ENCODE measurements around the gene CNDP1.
"Not testable (repeated sequence)": the region's sequence is repeated elsewhere in the genome, so short reads cannot be mapped to it uniquely, and the experiment has no call there.

CNDP1 gene

DNA sequence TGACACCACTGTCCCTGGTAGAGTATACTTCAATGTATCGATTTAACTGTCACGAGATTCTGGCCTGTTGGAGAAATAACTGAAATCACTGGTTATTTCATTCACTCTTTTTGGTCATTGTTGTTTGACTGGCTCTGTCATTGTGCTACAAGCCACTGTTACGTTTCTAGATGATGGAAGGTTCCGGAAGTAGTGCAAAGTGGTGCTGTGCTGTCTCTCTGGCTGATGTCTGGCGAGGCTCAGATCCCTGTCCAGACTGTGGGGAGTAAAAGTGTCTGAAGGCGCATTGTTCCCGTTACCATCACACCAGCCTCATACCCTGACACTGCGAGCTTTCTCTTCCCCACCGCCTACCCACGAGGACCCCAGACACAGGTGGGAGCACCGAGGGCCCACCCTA, 11.7 kb downstream of the CNDP1 start:
- DNase-seq (ENCODE audit: low spot score) = no peak

DNA sequence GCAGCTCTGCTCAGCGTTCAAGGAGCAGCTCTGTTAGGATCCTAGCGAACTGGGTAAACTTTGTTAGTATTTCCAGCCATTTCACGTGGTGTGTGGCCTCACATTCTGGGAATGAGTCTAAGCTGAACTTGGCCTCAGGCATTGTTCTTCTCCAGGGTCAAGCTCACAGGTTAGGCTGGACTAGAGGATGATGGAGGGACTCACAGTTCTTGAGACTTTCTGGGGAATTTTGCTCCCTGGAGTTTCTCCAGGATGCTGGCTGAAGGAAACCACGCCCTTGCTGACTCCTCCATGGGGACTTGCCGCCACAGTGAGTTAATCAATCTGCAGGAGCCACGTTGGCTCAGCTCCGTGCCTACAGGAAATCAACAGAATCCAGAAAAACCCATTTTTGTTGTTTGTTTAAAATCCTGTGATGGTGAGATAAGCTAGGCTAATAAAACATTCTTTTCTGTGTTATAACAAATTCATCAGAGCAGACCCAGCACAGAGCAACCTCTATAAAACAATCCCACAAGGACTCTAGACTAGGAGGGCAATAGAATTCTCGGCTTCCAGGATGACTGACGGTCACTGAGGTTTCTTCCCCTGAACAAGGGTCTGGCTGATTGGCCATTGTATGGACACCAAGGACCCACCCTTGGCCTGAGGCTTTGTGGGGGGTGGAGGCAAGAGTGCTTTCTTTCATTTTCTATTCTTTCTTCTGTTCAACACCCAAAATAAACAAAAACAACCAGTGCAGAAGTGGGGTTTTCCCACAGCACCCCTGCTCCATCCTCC, 12.6 kb downstream of the CNDP1 start:
- no peak for DNase-seq (ENCODE audit: low spot score)

DNA sequence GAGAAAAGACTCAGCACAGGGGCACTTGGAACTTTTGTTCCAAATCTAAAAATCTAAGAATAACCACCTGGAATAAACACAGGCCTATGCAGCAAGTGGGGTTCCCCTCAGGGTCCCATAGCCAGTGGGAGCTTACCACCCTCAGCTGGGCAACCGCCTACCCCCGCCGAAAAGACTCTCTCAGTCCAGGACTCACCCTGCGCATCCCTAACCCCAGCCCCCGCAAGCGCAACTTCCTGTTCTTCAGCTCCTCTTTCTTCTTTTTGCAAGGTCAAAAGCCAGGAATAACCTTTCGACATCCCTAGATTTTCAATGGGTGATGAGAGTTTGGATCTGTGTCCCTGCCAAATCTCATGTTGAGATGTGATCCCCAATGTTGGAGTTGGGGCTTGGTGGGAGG, 13.6 kb downstream of the CNDP1 start:
- DNase-seq (ENCODE audit: low spot score) = no peak

DNA sequence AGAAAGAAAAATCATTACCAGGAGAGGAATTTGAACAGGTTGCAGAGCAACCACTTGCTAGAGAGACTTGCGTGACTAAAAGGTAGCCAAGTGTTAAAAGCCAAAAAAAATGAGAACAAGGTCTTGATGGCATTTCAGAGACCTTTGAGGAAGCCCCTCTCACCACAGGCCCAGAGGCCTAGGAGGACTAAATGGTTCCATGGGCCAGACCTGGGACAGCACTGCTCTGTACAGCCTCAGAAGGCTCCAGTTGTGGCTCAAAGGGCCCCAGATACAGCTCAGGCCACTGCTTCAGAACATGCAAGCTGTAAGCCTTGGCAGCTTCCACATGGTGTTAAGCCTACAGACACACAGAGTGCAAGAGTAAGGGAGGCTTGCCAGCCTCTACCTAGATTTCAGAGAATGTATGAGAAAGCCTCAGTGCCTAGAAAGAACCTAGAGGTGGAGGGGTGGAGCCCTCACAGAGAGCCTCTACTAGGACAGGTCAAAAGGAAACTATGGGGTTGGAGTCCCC, 15.3 kb downstream of the CNDP1 start:
- DNase-seq (ENCODE audit: low spot score) = no peak

DNA sequence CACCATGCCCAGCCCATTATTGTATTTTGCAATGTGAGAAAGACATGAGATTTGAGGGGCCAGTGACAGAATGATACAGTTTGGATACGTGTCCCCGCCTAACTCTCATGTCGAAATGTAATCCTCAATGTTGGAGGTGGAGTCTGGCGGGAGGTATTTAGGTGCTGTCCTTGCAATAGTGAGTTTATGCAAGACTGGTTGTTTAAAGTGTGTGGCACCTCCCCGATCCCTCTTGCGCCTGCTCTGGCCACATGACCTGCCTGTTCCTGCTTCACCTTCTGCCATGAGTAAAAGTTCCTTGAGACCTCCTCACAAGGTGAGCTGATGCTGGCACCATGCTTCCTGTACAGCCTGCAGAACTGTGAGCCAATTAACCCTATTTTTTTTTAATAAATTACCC, 16.6 kb downstream of the CNDP1 start:
- DNase-seq (ENCODE audit: low spot score) = no peak

DNA sequence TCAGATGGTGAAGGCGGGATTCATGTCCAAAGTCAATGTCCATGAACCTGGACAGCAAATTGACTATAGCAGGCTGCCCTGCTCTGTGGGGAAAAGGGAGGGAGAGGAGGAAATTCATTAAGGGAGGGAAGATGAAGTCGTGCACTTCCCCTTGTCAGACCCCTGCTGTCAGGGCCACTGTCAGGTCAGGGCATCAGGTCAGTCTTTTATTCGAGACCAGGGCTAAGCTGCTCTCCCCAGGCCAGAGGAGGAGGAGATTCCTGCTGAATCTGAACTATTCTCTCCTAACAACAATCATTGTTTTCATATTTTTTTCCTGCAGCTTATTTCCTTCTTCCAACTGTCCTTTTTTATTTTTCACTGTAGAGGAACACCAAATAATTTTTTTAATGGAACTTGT, 17.2 kb downstream of the CNDP1 start:
- DNase-seq (ENCODE audit: low spot score) = no peak

DNA sequence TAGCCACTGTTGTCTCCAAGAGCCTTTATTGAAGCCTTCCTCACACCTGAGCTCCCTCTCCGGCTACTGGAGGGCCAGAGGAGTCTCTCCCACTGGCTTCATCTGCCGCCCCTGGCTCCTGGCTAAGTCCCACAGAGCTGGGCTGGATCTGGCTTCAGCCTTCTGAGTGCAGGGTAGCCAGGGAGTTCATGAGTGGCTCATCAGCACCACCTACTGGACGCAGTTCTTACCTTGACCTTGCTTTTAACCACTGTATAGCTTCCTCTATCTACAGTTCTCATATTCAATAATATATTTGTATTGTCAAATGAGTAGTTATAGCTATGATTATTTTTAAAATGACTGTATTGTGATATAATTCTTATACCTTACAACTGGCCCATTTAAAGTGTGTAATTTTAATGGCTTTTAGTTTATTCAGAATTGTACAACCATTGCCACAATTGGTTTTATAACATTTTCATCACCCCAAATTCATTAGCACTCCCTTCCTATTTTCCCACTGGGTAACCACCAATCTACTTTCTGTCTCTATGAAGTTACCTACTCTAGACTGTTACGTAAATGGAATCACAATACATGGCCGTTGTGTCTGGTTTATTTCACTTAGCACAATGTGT, 17.7 kb downstream of the CNDP1 start:
- peak; percentile 77 for DNase-seq (ENCODE audit: low spot score)

DNA sequence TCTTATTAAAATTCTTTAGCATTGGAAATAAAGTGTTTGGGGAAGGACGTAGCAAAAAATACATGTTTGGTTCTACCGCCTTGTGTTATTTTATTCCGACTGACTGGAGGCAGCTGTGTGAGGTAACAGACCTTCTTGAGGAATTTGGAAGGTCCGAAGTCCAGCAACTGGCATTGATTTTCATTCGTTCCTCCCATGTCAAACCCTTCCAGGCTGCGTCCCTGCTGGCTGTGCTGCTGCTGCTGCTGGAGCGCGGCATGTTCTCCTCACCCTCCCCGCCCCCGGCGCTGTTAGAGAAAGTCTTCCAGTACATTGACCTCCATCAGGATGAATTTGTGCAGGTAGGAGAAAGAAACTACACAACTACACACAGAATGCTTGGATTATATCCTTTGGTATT, 21.8 kb downstream of the CNDP1 start:
- DNase-seq (ENCODE audit: low spot score) = no peak

DNA sequence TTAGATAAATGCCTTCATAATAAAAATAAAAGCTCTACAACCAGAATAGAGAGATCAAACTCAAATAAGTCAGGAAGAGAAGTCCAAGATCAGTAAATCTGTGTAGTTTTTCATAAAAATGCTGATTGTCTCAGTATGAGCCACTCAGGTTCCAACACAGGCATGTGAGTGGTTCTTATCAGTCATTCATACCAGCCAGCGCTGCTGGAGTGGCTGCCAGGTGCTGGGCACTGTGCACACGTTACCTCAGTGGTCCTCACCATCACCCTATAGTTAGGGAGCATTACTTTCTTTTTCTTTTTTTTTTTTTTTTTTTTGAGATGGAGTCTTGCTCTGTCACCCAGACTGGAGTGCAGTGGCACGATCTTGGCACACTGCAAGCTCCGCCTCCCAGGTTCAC, 23.8 kb downstream of the CNDP1 start:
- DNase-seq (ENCODE audit: low spot score) = no peak

DNA sequence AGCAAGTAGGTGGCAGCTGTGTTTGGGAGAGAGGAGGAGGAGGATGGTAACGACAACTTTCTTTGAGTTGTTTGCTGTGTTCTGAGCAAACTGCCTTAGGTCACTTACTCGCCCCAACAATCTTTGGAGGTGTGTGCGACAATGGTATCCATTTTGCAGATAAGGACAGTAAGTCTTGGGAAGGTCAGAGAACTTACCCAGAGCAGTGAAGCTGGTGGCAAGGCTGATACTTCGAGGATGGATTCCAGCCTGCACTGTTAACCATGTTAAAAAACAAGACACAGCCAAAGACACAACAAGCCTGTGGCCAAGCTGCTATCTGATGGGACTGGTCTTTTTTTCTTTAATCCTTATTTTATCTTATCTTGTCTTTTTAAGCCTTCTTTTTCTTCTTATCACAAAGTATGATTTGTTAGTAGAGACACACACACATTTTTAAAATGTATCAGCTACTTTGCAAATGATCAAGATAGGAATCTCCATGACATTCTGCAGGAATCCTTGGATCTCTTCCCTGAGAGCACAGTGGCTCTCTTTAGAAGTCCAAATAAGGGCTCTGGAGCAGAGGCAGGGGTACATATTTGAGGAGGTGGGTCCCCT, 27.9 kb downstream of the CNDP1 start:
- DNase-seq (ENCODE audit: low spot score) = no peak

DNA sequence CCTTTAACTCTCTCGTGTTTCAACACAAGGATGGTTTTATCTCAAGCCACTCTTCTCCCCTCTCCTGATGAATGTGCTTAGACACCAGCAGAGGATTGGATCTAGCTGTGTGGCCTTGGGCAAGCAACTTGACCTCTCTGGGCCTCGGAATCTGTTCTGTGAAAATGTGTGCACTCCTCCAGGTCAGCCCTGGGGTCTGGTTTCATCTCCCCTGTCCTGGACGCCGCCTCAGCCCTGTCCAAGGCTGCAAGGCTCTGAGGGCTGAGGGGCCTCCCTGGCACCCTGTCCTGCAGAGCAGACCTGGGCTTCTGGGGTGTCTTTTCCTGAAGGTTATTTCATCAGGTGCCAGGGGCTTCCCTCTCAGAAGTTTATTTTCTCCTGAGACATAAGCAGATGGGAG, 28.5 kb downstream of the CNDP1 start:
- DNase-seq (ENCODE audit: low spot score) = no peak

DNA sequence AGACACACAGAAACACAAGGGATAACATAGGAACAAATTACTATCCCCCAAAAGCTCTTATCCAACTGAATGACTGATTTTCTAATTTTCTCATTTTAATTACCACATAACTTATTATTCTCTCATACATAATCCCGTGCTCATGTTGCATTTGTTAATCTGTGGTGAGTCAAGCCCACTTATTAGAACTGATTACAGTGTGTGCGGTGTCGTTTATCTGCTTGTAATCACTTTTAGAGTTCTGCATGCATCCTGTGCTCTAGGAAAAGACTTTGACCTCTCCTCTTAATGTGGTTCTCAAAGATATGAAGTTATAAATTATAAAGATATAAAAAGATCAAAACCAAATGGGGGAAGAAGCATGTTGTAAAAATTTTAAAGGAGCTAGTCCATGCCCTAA, 29.7 kb downstream of the CNDP1 start:
- DNase-seq (ENCODE audit: low spot score) = no peak

DNA sequence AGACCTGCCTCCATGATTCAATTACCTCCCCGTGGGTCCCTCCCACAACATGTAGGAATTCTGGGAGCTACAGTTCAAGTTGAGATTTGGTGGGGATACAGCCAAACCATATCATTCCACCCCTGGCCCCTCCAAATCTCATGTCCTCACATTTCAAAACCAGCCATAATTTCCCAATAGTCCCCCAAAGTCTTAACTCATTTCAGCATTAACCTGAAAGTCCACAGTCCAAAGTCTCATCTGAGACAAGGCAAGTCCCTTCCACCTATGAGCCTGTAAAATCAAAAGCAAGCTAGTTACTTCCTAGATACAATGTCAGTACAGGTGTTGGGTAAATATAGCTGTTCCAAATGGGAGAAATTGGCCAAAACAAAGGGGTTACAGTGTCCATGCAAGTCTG, 30.9 kb downstream of the CNDP1 start:
- DNase-seq (ENCODE audit: low spot score) = not testable (repeated sequence)

DNA sequence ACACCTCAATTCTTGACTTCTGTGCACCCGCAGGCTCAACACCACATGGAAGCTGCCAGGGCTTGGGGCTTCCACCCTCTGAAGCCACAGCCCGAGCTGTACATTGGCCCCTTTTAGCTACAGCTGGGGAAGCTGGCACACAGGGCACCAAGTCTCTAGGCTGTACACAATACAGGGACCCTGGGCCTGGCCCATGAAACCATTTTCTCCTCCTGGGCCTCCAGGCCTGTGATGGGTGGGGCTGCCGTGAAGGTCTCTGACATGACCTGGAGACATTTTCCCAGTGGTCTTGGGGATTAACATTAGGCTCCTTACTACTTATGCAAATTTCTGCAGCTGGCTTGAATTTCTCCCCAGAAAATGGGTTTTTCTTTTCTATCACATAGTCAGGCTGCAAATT, 31.7 kb downstream of the CNDP1 start:
- not testable (repeated sequence) for DNase-seq (ENCODE audit: low spot score)

DNA sequence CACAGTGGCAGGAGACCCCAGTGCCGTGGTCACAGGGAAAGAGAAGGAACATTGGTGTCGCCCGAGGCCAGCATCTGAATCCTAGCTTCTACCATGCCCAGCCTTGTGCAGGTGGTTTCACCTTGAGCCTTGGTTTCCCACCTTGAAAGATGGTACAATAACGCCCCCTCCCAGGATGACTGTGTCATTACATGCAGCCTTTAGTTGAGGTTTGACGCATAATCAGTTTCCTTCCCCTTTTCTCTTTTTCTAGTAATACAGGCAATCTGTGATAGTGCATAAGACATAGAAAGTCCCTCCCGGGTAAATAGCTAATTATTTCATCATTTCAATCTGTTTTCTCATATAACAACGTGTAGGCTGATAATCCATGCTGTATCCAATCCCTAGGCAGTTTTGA, 33.5 kb downstream of the CNDP1 start:
- peak; percentile 7 for DNase-seq (ENCODE audit: low spot score)

DNA sequence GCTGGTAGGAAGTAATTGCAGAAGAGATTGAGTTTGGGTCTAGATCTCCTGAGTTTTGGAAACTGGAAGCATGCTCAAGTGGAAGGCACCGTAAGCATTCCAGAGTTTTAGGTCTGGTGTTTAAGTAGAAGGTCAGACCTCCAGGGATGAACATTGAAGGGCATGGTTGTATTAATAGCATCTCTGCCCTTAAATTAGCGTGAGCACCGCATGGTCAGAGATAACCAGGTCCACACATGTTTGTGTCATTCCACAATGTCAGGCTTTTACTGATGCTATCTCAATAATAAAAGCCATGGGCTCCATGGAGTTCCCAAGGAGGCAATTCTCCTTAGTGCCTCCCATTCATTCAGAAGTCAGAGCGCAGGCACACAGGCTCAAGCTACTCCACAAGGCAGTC, 35.1 kb downstream of the CNDP1 start:
- DNase-seq (ENCODE audit: low spot score) = no peak

DNA sequence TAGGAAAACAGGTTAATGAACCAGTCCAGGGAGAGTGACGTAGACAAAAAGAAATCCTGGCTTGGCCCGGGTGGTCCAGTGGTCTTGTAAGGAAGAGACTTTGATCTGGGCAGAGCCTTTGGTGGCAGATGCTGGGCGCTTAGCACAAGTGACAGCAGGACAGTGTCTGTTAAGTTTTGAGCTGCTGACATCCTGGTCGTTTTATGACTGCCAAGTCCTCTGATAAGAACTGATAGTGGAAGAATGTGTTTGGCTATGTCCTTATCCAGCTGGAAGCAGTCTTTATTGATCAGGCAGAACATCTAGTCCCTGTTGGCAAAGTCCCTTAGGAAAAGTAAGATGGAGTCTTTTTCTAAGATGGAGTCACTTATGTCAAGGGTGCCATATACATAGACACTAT, 36.0 kb downstream of the CNDP1 start:
- no peak for DNase-seq (ENCODE audit: low spot score)

DNA sequence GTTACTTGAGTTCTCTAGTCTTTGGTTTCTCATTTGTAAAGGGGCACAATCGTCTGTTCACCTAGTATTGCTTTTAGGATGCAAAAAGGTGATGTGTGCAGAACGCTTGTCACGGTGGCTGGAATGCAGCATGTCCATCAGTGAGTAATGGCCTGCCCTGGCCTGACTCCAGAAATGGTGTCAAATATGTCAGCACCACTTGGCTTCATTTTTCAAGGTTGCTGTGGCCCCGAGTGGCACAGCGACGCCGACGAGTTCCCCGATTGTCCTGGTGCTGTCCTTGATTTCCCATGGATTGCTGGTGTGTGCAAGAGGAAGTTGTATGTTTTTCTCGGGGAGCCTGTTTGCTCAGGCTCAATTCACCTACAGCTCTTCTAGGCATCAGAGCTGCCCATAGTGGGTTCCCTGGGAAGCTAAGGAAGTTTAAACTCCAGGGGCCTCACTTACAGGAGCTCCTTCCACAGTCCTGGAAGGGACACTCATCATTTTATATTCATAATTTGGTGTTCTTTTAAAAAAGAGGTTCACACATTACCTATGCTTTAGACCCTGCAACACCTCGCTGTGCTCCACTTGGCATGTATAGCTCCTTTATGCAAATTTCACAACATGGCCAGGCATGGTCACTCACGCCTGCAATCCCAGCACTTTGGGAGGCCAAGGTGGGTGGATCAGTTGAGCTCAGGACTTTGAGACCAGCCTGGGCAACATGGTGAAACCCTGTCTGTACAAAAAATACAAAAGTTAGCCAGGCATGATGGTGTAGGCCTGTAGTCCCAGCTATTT, 37.8 kb downstream of the CNDP1 start:
- DNase-seq (ENCODE audit: low spot score) = no peak

DNA sequence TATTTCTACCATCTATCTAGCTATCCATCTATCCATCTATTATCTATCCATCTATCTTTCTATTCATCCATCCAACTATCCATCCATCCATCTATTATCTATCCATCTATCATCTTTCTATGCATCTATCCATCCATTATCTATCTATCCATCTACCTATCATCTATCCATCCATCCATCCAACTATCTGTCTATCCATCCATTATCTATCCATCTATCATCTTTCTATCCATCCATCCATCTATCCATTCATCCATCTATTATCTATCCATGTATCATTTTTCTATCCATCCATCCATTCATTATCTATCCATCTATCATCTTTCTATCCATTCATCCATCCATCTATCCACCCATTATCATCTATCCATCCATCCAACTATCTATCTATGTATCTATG, 38.8 kb downstream of the CNDP1 start:
- no peak for DNase-seq (ENCODE audit: low spot score)

DNA sequence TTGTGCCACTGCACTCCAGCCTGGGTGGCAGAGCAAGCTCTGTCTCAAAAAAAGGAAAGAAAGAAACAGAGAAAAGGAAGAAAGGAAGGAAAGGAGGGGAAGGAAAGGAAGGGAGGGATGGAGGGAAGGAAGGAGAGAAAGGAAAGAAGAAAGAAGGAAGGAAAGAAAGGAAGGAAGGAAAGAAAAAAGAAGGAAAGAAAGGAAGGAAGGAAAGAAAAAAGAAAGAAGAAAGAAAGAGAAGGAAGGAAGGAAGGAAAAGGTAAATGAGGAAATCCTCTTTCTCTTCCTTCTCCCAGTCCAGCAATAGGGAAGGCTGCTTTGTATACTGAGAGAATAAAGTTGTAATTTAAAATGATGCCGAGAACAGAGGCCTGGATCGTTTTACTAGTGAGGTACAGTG, 40.6 kb downstream of the CNDP1 start:
- no peak for DNase-seq (ENCODE audit: low spot score)

DNA sequence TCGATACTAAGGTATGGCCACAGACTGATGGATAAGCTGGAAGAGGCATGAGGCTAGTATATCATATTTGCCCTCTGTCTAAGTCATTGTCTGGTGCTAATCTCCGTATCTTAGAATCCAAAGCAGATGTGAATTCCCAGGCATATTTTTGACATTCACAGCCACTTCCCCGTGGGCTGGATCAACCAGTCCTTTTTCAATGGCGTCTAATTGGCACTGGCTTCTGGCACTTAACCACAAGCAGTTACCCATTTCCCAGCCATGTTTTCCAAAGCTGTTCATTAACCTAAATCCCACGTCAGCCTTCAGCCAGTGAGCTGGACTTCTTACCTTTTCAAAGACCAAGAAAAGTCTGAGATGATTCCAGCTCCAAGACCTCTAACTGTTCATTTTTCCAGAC, 42.7 kb downstream of the CNDP1 start:
- no peak for DNase-seq (ENCODE audit: low spot score)

DNA sequence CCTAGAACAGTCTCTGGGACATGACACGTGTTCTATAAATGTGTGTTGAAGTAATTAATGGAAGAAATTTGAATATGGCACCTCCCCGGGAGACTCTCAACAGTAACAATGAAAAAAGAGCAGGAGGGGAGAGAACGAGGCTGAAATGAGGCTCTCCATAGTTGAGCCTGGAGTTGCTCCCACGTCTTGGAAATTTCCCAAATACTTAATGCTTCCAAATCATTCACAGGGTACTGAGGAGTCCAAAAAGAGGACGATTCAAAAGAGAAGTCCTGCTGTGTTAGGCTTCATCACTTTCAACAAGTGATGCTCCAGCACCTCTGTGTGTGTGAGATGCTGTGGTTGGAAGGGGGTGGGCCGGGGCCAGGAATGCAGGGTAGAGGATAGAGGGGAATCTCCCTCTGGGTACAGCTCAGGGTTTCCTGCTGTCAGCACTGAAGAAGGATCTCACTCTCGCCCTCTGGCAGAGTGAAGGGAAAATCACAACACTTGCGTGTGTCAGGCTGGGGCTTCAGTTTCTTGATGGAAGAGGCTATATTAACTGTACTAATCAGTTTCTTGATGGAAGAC, 45.3 kb downstream of the CNDP1 start:
- DNase-seq (ENCODE audit: low spot score) = no peak

All from germinal center (tissue), 1 donor.